AG04450 (cell line): ENCODE data around the gene POLE4. TPM values are rescaled to one million over a fixed set of nuclear protein-coding genes. Genes with fewer than 3 reads are reported as not detected.

Source experiments
- CTCF ChIA-PET: fragments of 300-600, 350-600 bp; formaldehyde crosslinking; extraction: SDS; loops from one replicate; lab custom pipeline; 2022; ENCODE audit warnings: antibody characterized with exemption, inconsistent platforms; lab: Charles Lee
- POLR2A ChIA-PET: fragments of 350-600 bp; formaldehyde crosslinking; extraction: SDS; loops from one replicate; lab custom pipeline; 2021; ENCODE audit warnings: antibody characterized with exemption, inconsistent platforms; lab: Yijun Ruan, JAX
- DNase-seq: peaks from one replicate; pipeline ENCODE4 v3.0.0-alpha.2; 2011; ENCODE audit warnings: low read depth, low spot score
- H3K27ac ChIP-seq: one replicate; pipeline ENCODE4 v1.5.1; 2012; ENCODE audit warnings: low read depth, low read length, control low read depth
- H3K27me3 ChIP-seq: one replicate; pipeline ENCODE4 v1.6.0; 2012; ENCODE audit warnings: low read length; ENCODE audit not compliant: control insufficient read depth, insufficient read depth
- H3K4me3 ChIP-seq: 2 replicates; pipeline ENCODE4 v1.5.1; 2011; ENCODE audit warnings: mild to moderate bottlenecking, low read depth, low read length, control low read depth
- H3K9me3 ChIP-seq: 2 replicates; pipeline ENCODE4 v1.5.1; 2012; ENCODE audit warnings: low read length; ENCODE audit not compliant: control insufficient read depth, insufficient read depth
- polyA plus RNA-seq: library from polyadenylated mRNA; depleted of rRNA; stranded (reverse); fragments of >200 nt; gene quantifications from 2 replicates; pipeline ENCODE4 v1.2.3, GENCODE V29; 2011
- TF ChIP-seq, protein P1 (sequence below): IDR thresholded peaks from 2 replicates; pipeline ENCODE4 v1.5.1; 2011; ENCODE audit warnings: low read depth, low read length, control low read depth, inconsistent platforms

POLE4 gene
- polyA plus RNA-seq, 1 experiment = 50.2 TPM

DNA sequence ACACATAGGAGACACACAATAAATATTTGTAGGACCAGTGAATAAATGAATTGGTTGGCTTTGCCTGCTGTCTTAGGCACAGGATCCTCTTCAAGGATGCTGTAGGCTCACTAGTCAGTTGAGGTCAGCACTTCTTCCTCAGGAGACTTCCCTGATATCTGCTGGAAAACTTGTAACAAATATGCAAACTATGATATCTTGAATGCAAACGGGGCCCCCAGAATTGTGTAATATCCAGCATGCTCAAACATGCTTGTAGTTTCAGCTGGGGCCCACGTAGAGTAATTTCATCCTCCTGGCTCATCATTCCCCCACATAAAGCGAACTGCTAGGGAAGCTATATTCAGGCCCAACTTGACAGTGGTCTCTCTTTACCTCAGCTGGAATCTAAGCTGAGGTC lies 43.6 kb downstream of the POLE4 start:
- ChIA-PET CTCF (interaction anchor here (0.6 kb wide), 1 partner anchor 22 kb away, joined by 3 read pairs; no protein-coding TSS in a partner anchor), POLR2A (interaction anchor here (0.9 kb wide), 1 partner anchor 20 kb away, joined by 3 read pairs; no protein-coding TSS in a partner anchor)
- Histone ChIP-seq H3K4me3 (no peak overlapping the region), H3K9me3 (no peaks in the 10 kb centered on the region), H3K27me3 (no peaks in the 10 kb centered on the region), H3K27ac (no peak overlapping the region)
- DNase-seq = peak; percentile 41
- TF ChIP-seq, protein P1, sequence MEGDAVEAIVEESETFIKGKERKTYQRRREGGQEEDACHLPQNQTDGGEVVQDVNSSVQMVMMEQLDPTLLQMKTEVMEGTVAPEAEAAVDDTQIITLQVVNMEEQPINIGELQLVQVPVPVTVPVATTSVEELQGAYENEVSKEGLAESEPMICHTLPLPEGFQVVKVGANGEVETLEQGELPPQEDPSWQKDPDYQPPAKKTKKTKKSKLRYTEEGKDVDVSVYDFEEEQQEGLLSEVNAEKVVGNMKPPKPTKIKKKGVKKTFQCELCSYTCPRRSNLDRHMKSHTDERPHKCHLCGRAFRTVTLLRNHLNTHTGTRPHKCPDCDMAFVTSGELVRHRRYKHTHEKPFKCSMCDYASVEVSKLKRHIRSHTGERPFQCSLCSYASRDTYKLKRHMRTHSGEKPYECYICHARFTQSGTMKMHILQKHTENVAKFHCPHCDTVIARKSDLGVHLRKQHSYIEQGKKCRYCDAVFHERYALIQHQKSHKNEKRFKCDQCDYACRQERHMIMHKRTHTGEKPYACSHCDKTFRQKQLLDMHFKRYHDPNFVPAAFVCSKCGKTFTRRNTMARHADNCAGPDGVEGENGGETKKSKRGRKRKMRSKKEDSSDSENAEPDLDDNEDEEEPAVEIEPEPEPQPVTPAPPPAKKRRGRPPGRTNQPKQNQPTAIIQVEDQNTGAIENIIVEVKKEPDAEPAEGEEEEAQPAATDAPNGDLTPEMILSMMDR = no peak

- H3K9me3 ChIP-seq = no peaks in the 10 kb centered on the region
- no peak for DNase-seq
- H3K4me3 ChIP-seq = no peak overlapping the region
- POLR2A ChIA-PET = no interaction called here
- CTCF ChIA-PET = interaction anchor here (0.6 kb wide), 1 partner anchor 61 kb away, joined by 3 read pairs; no protein-coding TSS in a partner anchor
- TF ChIP-seq, protein P1 = no peak
- no peaks in the 10 kb centered on the region for H3K27me3 ChIP-seq
- no peak overlapping the region for H3K27ac ChIP-seq
These were observed 44.8 kb downstream of the POLE4 start for GRCh38 chr2:75003276-75003675.

- Histone ChIP-seq H3K27ac (no peak overlapping the region), H3K4me3 (no peak overlapping the region), H3K27me3 (no peaks in the 10 kb centered on the region), H3K9me3 (no peaks in the 10 kb centered on the region)
- CTCF ChIA-PET = interaction anchor here (0.6 kb wide), 1 partner anchor 60 kb away, joined by 3 read pairs; no protein-coding TSS in a partner anchor
- TF ChIP-seq, protein P1 = no peak
- POLR2A ChIA-PET = no interaction called here
- no peak for DNase-seq
These were observed 45.3 kb downstream of the POLE4 start for GRCh38 chr2:75003773-75004172.

GRCh38 chr2:75006041-75006440 lies 47.6 kb downstream of the POLE4 start:
- no peak for DNase-seq
- ChIA-PET CTCF (interaction anchor here (0.6 kb wide), 1 partner anchor 129 kb away, joined by 3 read pairs; no protein-coding TSS in a partner anchor), POLR2A (no interaction called here)
- no peak overlapping the region for H3K4me3 ChIP-seq
- H3K9me3 ChIP-seq = no peaks in the 10 kb centered on the region
- no peak overlapping the region for H3K27ac ChIP-seq
- TF ChIP-seq, protein P1 = no peak
- no peaks in the 10 kb centered on the region for H3K27me3 ChIP-seq

DNA sequence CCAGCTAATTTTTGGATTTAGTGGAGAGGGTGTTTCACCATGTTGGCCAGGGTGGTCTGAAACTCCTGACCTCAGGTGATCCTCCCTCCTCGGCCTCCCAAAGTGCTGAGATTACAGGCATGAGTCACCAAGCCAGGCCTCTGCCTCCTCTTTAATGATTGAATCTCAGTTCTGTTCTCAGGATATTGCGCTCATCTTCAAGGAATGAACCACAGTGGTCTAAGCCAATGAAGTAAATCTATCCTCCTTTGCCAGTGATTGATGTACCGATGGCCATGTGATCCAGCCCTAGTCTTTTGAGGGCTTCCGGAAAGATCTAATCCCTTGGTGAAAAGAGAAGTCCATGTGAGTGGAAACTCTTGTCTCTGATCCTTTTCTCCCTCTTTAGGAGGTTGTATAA lies 48.6 kb downstream of the POLE4 start:
- TF ChIP-seq, protein P1 = no peak
- no peaks in the 10 kb centered on the region for H3K9me3 ChIP-seq
- no peak overlapping the region for H3K4me3 ChIP-seq
- no peak for DNase-seq
- ChIA-PET POLR2A (no interaction called here), CTCF (no interaction called here)
- H3K27me3 ChIP-seq = no peaks in the 10 kb centered on the region
- H3K27ac ChIP-seq = no peak overlapping the region
